BE2C (cell line): ENCODE measurements around the gene UBE2U.

ENCODE experiments used
- DNase-seq: peaks from one replicate; pipeline ENCODE4 v3.0.0-alpha.2; 2020
- H3K27me3 ChIP-seq: fragments of 250-450 bp; sonication (Bioruptor Pico); 2 replicates; pipeline ENCODE4 v1.5.1; 2020; ENCODE audit warnings: mild to moderate bottlenecking
- H3K36me3 ChIP-seq: fragments of 250-450 bp; sonication (Bioruptor Pico); 2 replicates; pipeline ENCODE4 v1.5.1; 2020; ENCODE audit warnings: mild to moderate bottlenecking
- H3K4me1 ChIP-seq: fragments of 250-450 bp; sonication (Bioruptor Pico); 2 replicates; pipeline ENCODE4 v1.5.1; 2020
- H3K4me3 ChIP-seq: 2 replicates; pipeline ENCODE4 v1.5.1; 2011; ENCODE audit warnings: low read depth, low read length
- H3K9me3 ChIP-seq: fragments of 250-450 bp; sonication (Bioruptor Pico); 2 replicates; pipeline ENCODE4 v1.5.1; 2020
- TF ChIP-seq, protein P1 (sequence below): IDR thresholded peaks from 2 replicates; pipeline ENCODE4 v1.5.1; 2012; ENCODE audit warnings: mild to moderate bottlenecking, low read depth, low read length

The UBE2U gene

DNA sequence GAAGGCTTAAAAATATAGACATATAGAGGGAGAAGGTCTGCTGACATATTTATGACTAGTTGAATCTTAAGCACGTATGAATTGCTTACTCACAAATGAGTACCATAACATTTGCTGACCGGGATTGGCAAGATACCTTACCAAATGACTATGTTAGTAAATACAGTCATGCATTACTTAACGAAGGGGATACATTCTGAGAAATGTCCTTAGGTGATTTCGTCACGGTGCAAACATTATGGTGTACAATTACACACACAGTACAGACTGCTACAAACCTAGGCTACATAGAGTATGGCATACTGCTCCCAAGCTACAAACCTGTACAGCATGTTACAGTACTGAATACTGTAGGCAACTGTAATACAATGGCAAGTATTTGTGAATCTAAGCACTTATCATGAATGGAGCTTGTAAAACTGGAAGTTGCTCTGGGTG lies 19.4 kb upstream of the UBE2U start:
- no peaks in the 10 kb centered on the region for H3K36me3 ChIP-seq
- H3K4me3 ChIP-seq: no peak overlapping the region
- H3K4me1 ChIP-seq: peaks cover 6% of the 10 kb centered on the region
- no peaks in the 10 kb centered on the region for H3K9me3 ChIP-seq
- TF ChIP-seq, protein P1, sequence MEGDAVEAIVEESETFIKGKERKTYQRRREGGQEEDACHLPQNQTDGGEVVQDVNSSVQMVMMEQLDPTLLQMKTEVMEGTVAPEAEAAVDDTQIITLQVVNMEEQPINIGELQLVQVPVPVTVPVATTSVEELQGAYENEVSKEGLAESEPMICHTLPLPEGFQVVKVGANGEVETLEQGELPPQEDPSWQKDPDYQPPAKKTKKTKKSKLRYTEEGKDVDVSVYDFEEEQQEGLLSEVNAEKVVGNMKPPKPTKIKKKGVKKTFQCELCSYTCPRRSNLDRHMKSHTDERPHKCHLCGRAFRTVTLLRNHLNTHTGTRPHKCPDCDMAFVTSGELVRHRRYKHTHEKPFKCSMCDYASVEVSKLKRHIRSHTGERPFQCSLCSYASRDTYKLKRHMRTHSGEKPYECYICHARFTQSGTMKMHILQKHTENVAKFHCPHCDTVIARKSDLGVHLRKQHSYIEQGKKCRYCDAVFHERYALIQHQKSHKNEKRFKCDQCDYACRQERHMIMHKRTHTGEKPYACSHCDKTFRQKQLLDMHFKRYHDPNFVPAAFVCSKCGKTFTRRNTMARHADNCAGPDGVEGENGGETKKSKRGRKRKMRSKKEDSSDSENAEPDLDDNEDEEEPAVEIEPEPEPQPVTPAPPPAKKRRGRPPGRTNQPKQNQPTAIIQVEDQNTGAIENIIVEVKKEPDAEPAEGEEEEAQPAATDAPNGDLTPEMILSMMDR: no peak
- DNase-seq: no peak
- no peaks in the 10 kb centered on the region for H3K27me3 ChIP-seq

DNA sequence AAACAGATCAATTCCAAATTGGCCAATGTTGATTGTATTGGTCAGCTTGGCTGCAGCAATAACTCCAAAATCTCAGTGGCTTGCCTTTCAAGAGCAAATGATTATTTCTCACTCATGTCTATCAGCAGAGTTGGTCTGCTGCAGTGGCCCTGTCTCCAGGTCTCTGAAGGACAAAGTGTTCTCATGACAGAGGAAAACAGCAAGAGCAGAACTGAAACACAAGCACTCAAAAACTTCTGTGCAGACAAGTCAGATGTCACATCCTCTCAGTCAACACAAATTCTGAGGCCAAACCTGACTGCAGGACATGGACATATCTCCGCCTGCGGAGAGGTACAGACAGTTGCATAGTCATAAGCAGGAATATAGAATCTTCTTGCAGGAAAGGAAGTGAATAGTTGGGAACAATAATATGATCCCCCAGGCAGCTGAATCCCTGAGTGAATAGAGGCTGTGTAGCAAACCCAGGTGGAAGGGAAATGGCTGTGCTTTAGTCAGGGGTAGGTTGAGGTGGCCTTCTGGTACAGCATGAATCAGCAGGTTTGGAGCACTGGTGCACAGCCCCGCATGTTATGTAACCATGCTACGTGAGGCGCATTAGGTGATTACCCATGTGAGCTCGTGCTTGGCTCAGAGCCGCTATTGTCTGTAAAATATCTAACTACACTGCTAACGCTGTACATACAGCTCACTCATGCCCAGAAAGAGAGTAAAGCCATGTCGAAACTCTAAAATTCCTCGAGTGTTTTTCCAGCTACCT lies 17.1 kb upstream of the UBE2U start:
- no peaks in the 10 kb centered on the region for H3K9me3 ChIP-seq
- no peak overlapping the region for H3K4me3 ChIP-seq
- peaks cover 6% of the 10 kb centered on the region for H3K4me1 ChIP-seq
- no peaks in the 10 kb centered on the region for H3K27me3 ChIP-seq
- no peak for DNase-seq
- TF ChIP-seq, protein P1: no peak
- no peaks in the 10 kb centered on the region for H3K36me3 ChIP-seq

DNA sequence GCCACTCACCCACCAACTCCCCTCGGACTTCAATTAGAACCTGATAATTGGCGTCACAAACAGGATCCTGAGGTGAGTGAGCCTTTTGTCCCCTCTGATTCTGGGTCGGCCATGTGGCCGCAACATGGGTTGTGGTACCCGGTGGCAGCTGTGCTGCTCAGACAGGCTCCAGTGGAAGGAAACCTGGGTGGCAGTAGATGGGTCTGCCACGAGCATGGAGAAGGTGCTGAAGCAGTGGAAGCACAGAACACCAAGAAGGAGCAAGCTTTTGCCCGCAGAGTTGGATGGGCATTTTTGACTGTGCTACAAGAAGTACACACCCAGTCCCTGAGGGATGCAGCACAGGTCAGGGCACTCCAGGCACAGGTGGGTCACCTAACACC lies 16.5 kb upstream of the UBE2U start:
- TF ChIP-seq, protein P1: no peak
- Histone ChIP-seq H3K27me3 (no peaks in the 10 kb centered on the region), H3K4me1 (peaks cover 3% of the 10 kb centered on the region), H3K9me3 (no peaks in the 10 kb centered on the region), H3K4me3 (no peak overlapping the region), H3K36me3 (no peaks in the 10 kb centered on the region)
- DNase-seq: no peak

DNA sequence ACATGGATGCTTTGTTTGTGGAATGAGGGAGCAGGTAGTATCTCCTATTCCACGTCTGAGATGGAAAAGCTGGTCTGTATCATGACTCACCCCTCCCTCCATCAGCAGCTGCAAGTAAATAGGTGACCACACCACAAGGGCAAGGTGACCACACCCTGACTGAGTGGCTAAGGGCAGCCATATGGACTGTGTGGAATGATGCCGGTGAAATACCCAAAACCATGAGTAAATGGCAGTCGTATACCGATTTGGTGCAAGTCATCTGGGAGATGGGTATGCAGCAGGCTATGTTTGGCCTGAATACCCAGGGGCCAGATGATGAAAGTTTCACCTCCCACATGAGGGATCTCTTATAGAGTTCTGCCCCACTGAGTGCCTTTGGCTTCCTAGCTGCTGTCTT lies 15.8 kb upstream of the UBE2U start:
- no peaks in the 10 kb centered on the region for H3K36me3 ChIP-seq
- H3K27me3 ChIP-seq: no peaks in the 10 kb centered on the region
- no peak overlapping the region for H3K4me3 ChIP-seq
- DNase-seq: no peak
- TF ChIP-seq, protein P1: no peak
- H3K9me3 ChIP-seq: no peaks in the 10 kb centered on the region
- H3K4me1 ChIP-seq: no peaks in the 10 kb centered on the region; the same call in 1 of the 2 replicates

DNA sequence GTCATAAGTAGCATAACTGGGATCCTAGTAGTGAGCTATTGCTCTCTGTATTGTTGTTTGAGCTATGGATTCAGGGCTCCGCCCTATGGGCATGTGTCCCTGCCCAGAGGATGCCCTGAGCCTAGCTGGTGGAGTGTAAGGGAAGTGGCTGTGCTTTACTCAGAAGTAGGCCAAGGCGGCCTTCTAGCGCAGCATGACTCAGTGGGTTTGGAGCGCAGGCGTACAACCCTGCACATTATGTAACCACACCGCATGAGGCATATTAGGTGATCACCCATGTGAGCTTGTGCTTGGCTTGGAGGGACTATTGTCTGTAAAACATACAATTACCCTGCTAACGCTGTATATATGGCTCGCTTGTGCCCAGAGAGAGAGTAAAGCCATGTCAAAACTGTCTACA lies 11.1 kb upstream of the UBE2U start:
- no peaks in the 10 kb centered on the region for H3K27me3 ChIP-seq
- no peaks in the 10 kb centered on the region for H3K9me3 ChIP-seq
- no peaks in the 10 kb centered on the region; the same call in 1 of the 2 replicates for H3K4me1 ChIP-seq
- no peak for DNase-seq
- H3K36me3 ChIP-seq: no peaks in the 10 kb centered on the region
- H3K4me3 ChIP-seq: no peak overlapping the region
- TF ChIP-seq, protein P1: no peak

DNA sequence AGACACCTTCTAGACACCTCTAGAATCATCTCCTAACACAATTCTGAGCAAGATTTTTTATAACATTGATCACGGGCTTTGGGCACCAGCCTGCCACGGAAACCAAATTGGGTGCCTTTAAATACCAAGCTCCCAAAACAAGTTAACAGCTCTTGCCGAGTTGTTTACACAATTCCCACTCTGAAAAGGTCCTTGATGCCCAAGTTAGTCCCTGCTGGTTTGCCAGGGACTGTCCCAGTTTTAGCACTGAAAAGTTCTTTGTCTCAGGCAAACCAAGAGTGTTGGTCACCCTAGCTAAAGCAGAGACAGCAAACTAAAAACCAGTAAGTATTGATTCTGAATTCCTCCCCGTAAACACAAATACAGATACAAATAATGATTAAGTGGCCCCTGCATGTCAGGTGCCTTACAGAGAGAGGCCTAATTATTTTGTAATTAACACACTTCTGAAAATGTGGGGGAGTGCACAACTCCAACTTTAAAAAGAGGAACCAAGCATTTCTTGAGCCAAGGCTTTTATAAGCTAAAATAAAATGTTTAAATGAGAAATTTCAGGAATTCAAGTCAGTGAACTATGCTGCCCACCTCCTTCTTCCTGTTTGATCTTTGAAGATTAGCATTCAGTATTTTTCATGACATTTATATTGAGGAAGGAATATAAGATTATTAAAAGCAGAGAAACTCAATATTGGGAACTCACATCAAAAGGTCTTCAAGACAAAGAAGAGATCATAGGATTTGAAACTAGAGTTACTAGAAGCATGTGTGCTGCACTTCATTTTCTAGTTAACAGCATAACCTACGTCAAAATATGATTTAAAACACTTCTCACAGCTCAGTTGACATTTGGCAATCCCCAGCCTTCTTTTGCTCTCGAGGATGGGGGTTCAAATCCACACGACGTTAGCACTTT lies 9.0 kb upstream of the UBE2U start:
- Histone ChIP-seq H3K4me3 (no peak overlapping the region), H3K36me3 (no peaks in the 10 kb centered on the region), H3K9me3 (no peaks in the 10 kb centered on the region), H3K4me1 (no peaks in the 10 kb centered on the region; the same call in 1 of the 2 replicates), H3K27me3 (no peaks in the 10 kb centered on the region)
- DNase-seq: no peak
- TF ChIP-seq, protein P1: no peak
